ENCODE measurements around the gene GP1BA.
"Not testable (repeated sequence)": the region's sequence is repeated elsewhere in the genome, so short reads cannot be mapped to it uniquely, and the experiment has no call there.

The GP1BA gene

DNA sequence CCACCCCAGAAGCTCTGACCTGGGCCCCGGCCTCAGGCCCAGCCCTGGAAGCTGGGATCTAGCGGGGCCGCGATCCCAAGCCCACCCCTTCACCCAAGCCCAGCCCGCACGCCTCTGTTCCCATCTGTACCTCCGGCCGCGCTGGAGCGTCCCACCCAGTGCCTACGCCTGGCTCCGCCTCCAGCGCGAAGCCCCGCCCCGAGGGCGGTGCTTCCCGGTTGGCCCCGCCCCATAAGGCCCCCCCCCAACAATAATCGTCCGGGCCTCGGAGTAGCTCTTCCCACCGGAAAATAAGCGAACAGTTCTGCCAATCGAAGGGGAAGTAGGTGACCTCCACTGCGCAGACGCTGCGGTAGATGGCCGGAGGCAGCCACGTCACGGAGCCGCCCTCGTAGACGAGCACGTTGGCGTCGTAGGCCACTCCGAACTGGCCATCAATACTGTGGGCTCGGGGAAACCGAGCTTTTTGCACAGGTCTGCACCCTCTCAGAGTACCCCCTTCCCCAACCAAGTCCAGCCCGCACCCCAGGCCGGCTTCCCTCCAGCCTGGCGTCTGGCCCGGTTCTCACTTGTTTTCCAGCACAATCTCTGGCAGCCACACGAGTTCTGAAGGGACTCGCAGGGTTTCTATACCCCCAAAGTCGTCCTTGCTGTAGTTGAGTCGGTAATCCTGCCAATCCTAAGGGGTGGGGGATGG is 30.3 kb upstream of the GP1BA start:
- DNase-seq, result peak in 1 of 2 donors; percentile 38

DNA sequence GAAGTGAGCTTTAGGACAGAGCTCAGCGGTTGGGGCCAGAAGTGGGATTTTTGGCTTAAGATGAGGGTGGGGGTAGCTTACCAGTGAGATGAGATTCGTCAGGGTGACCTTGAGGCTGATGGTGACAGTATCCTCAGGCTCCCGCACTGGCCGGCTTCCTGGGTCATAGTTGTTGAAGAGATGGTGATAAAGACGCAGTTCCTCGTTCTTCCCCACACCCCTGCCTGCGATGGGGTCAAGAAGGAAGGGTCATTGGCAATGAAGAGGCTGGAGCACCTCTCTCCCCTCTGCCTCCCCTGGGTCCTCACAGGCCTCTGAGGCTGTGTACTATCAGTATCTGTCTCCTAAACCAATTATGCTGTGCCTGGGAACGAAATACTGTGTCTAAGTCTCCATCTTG is 29.5 kb upstream of the GP1BA start:
- DNase-seq, result no peak

DNA sequence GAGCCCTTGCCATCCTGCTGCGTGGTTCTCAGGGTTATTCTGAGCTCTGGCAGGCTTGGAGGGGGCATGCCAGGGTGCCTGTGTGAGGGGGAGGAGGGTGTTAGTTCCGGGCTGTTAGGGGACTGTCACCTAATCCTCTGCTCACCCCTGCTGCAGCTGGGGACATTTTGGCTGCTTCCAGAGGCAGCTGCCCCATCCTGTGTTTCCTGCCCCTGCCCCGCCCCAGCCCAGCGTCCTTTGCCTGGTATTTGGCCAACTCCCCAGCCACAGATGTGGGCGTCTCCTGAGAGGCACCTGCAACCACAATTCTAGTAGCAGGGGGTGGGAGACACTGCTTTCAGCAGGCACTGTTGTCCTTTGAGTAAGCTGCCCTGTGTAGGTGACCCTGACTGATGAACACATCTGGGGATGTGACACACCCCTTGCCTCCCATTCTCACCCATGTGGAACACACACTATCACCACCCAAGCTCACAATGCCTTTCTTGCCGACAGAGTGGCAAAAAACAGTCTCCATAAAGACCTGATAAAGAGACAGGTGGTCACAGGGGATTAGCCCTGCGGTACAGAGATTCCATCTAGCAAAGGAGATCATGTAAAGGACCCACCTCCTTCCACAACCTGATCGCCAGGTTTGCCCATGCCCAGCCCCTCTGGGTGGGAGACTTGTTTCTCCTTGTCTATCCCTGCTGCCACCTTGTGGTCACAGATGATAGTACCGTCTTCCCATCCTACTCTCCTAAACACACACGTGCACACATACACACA is 28.8 kb upstream of the GP1BA start, which contains the start of gene CHRNE:
TSS of gene CHRNE (minus strand) at position 48 of the 768 bp plus-strand sequence. CDS start at position 13, 35 bp downstream.
- peak; percentile 16 to 49 for DNase-seq

DNA sequence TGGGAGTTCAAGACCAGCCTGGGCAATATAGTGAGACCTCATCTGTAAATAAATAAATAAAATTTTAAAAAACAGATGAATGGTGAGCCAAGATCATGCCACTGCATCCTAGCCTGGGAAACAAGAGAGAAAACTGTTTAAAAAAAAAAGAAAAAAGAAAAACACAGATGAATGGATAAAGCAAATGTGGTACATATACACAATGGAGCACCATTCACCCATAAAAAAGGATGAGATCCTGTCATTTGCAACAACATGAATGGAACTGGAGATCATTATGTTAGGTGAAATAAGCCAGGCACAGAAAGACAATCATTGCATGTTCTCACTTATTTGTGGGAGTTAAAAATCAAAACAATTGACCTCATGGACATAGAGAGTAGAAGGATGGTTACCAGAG is 25.4 kb upstream of the GP1BA start:
- DNase-seq, result not testable (repeated sequence)

DNA sequence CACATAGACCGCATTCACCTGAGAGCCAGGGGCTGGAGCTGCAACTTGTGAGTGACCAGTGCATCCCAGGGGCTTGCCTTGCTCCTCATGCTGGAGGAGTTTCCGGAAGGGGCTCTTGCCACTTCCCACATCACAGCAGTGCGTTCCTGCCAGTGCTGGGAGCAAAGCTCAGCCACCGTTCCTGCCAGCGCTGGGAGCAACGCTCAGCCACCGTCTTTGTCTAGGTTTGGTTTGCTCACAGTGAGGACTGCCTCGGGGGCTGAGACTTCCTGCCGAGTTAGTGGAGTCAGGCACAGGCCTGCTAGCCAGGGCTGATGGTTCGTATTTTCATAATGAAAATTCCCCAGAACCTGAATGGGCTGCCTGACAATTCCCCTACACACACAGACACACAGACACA is 23.8 kb upstream of the GP1BA start:
- DNase-seq, result no peak

DNA sequence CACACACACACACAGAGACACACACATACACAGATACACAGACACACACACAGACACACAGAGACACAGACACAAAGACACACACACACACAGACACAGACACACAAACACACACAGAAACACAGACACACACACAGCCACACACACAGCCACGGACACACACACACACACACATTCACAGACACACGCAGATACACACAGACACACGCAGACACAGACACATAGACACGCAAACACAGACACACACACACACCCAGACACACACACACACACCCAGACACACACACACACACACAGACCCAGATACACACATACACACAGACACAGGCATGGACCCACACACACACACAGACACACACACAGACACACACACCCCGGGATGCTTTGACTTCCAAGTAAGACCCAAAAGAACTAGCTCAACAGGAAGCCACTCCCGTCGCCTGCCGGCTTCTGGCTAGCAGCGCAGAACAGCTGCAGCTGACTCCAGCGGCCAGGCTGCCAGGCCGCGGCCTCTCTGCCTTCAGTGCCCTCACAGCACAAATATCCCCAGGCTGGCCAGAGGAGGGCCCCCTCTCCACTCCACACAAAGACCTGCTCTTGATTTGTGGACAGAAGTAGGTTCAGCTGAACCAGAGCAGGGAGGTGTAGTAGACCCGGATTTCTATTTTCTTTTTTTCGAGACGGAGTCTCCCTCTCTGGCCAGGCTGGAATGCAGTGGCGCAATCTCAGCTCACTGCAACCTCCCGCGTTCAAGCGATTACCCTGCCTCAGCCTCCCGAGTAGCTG is 23.2 kb upstream of the GP1BA start:
- DNase-seq, result peak; percentile 57 to 85

DNA sequence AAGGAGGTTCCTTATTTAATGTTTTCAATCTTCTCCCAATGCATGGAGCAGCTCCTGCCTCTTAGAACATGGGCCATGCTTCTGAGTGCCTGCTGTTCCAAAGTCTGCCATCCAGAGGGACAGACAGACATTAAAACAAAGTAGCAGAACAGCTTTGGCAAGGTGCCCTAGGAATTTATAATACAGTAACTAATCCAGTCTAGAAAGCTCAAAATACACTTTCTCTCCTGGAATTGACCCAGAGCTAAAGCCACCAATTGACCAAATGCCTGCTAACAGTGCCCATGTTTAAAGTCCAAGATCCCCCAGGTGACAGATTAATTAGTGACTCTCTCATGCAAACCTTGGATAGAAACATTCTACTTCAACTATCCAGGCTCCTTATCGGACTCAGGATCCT is 18.1 kb upstream of the GP1BA start:
- DNase-seq, result no peak

DNA sequence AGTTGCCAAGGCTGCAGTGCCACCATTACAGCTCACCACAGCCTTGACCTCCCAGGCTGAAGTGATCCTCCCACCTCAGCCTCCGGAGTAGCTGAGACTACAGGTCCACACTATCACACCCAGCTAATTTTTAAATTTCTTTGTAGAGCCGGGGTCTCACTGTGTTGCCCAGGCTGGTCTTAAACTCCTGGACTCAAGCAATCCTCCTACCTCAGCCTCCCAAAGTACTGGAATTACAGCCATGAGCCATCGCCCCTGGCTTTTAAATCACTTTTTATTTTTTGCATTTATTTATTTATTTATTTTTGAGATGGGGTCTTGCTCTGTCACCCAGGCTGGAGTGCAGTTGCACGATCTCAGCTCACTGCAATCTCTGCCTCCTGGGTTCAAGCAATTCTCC is 17.5 kb upstream of the GP1BA start:
- not testable (repeated sequence) for DNase-seq

DNA sequence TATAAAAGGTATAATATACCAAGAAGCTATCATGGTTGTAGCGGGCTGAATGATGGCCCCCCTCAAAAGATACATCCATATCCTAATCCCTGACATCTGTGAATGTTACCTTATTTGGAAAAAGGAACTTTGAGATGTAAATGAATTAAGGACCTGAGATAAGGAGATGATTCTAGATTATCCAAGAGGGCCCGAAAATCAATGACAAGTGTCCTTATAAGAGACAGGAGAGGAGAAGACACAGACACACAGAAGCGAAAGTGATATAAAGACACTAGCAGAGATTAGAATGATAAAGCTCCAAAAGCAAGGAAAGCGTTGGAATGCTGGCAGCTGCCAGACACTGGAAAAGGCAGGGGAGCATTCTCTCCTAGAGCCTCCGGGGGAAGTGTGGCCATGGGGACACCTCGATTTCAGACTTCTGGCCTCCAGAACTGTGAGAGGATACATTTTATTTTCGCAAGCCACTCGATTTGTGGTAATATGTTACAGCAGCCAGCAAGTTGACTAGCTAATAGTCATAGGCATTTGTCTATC is 12.5 kb upstream of the GP1BA start:
- no peak for DNase-seq

DNA sequence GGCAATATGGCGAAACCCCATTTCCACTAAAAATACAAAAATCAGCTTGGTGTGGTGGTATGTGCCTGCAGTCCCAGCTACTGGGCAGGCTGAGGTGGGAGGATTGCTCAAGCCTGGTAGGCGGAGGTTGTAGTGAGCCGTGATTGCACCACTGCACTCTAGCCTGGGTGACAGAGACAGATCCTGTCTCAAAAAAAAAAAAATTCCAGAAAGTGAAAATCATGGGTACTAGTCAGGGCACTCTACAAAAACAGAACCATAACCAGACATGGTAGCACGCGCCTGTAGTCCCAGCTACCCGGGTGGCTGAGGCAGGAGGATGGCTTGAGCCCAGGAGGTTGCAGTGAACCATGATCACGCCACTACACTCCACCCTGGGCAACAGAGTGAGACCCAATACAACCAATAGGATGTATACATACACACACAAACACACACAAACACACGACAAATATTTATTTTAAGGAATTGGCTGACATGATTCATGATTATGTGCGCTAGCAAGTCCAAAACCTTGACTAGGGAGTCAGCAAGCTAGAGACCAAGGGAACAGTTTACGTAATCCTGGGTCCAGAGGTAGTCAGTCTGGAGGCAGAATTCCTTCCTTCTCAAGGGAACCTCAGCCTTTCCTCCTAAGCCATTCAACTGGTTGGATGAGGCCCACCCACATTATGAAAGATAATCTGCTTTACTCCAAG is 11.6 kb upstream of the GP1BA start:
- DNase-seq, result peak in 1 of 2 donors; percentile 14

DNA sequence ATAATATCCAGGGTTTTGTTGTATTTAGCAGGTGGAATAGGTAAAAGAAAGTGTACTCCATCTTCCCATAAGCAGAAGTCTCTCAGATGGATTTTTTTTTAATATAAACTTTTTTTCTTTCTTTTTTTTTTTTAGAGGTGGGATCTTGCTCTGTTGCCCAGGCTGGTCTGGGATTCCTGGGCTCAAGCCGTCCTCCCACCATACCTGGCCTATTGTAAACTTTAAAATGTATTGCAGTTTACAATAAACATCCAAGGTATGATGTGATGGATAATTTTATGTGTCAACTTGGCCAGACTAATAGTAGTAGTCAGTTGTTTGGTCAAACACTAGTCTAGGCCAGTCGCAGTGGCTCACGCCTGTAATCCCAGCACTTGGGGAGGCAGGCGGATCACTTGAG is 10.8 kb upstream of the GP1BA start:
- no peak for DNase-seq

DNA sequence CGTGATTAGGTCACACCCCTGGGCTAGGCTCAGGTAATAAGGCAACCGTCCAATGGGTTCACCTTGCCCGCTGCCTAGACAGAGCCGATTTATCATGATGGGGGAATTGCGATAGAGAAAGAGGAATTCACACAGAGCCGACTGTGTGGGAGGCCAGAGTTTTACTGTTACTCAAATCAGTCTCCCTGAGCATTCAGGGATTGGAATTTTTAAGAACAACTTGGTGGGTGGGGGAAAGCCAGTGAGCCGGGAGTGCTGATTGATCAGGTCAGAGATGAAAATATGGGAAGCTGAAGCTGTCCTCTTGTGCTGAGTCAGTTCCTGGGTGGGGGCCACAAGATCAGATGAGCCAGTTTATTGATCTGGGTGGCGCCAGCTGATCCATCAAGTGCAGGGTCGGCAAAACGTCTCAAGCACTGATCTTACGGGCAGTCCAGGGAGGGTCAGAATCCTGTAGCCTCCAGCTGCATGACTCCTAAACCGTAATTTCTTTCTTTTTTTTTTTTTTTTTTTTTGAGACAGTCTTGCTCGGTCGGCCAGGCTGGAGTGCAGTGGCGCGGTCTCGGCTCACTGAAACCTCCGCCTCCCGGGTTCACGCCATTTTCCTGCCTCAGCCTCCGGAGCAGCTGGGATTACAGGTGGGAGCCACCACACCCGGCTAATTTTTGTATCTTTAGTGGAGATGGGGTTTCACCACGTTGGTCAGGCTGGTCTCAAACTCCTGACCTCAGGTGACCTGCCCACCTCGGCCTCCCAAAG is 5.3 kb upstream of the GP1BA start:
- not testable (repeated sequence) for DNase-seq

DNA sequence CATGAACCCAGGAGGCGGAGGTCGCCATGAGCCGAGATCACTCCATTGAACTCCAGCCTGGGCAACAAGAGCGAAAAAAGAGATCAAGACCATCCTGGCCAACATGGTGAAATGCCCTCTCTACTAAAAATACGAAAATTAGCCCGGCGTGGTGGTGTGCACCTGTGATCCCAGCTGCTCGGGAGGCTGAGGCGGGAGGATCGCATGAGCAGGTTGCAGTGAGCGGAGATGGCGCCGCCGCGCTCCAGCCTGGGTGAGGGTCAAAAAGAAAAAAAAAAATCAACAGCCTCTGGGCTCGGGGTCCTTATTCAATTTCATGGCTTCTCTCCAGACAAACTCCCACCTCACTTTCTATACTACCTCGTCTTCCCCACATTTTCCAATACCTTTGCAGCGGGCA is 3.2 kb upstream of the GP1BA start:
- no peak for DNase-seq

DNA sequence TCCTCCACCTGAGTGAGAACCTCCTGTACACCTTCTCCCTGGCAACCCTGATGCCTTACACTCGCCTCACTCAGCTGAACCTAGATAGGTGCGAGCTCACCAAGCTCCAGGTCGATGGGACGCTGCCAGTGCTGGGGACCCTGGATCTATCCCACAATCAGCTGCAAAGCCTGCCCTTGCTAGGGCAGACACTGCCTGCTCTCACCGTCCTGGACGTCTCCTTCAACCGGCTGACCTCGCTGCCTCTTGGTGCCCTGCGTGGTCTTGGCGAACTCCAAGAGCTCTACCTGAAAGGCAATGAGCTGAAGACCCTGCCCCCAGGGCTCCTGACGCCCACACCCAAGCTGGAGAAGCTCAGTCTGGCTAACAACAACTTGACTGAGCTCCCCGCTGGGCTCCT is 679 bp downstream of the GP1BA start:
- no peak for DNase-seq

DNA sequence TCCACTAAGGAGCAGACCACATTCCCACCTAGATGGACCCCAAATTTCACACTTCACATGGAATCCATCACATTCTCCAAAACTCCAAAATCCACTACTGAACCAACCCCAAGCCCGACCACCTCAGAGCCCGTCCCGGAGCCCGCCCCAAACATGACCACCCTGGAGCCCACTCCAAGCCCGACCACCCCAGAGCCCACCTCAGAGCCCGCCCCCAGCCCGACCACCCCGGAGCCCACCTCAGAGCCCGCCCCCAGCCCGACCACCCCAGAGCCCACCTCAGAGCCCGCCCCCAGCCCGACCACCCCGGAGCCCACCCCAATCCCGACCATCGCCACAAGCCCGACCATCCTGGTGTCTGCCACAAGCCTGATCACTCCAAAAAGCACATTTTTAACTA is 1.6 kb downstream of the GP1BA start:
- DNase-seq, result no peak

DNA sequence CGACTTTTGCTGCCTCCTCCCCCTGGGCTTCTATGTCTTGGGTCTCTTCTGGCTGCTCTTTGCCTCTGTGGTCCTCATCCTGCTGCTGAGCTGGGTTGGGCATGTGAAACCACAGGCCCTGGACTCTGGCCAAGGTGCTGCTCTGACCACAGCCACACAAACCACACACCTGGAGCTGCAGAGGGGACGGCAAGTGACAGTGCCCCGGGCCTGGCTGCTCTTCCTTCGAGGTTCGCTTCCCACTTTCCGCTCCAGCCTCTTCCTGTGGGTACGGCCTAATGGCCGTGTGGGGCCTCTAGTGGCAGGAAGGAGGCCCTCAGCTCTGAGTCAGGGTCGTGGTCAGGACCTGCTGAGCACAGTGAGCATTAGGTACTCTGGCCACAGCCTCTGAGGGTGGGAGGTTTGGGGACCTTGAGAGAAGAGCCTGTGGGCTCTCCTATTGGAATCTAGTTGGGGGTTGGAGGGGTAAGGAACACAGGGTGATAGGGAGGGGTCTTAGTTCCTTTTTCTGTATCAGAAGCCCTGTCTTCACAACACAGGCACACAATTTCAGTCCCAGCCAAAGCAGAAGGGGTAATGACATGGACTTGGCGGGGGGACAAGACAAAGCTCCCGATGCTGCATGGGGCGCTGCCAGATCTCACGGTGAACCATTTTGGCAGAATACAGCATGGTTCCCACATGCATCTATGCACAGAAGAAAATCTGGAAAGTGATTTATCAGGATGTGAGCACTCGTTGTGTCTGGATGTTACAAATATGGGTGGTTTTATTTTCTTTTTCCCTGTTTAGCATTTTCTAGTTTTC is 2.3 kb downstream of the GP1BA start:
- DNase-seq, result peak in 1 of 2 donors; percentile 18

DNA sequence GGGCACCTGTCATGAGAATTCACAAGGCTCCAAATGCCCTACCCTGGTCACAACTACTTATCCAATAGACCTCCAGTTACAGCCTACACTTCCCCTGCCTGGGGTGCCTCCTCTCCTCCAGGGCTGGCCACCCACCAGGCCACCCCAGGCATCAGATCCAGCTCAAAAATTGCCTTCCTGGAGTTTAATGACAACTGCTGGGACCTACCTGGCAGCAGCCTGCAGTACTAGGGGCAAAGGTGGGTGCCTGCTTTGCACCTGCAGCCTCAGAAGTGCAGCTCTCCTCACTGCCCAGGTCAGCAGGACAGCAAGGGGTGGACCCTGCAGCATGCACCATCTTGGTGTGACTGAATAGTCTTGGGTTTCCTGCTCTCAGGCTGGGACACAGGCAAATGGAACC is 3.6 kb downstream of the GP1BA start:
- DNase-seq, result no peak

DNA sequence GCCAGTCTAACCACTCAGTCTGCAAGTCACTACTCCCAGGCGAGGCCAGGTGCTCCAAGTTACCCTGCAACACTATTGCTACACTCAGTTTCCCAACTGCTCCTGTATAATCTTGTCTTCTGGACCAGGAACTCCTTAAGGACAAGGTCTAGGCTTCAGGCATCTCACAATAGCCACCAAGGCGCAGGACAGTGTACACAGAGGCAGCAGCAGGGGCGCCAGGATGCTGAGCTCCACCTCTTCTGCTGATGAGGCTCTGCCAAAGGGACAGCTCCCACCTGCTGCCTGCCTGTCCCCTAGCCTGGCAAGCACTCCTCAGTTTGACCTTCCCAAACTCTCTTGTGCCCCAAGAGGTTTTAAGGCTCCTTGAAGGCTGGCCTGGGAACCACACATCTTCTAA is 4.4 kb downstream of the GP1BA start:
- no peak for DNase-seq

DNA sequence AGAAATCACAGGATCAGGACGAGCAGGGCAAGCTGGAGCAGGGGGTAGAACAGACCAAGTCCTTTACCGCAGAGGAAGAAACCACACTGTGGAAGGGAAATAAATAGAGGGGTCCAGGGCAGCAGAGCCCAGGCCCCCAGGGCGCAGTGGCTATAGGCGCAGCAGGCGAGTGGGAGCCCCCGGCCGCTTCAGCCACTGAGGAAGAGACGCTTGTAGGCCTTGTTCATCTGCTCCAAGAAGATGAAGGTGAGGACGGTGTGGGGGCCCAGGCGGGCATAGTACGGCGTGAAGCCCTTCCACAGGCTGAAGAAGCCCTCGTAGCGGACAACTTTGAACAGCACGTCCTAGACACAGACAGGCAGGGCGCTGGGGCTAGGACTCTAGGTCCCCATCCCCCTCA is 5.5 kb downstream of the GP1BA start:
- no peak for DNase-seq

DNA sequence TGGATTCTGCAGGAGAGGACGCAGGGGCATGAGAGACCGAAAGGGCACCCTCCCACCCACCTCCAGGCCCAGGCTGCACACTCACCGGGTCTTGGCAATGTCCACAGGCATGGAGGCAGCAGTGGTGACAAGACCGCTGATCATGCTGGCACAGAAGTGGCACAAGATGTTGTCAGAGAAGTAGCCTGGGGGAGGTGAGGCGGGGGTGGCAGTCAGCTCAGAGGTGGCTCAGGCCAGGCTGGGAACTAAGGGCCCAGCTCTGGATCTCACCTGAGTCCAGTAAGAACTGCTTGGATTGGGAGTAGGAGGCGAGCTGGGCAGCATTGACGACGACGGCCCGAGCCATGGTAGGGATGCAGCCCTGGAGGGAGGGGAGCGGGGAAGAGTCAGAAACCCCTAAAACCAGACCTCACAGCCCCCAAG is 6.0 kb downstream of the GP1BA start:
- DNase-seq, result no peak

All from bone marrow (tissue), 2 donors.